ENCODE data around the gene USP43.
"Not testable (repeated sequence)": the region's sequence is repeated elsewhere in the genome, so short reads cannot be mapped to it uniquely, and the experiment has no call there.

The USP43 gene

GRCh38 chr17:9658593-9659211 is 13.4 kb downstream of the USP43 start:
- Histone ChIP-seq H3F3A (ENCODE audit: control insufficient read depth, insufficient read depth) (no peaks in the 10 kb centered on the region), H3K27me3 (ENCODE audit: control insufficient read depth, low read length) (no peaks in the 10 kb centered on the region), H3K36me3 (ENCODE audit: control insufficient read depth, low read length) (no peaks in the 10 kb centered on the region), H3K4me1 (ENCODE audit: control insufficient read depth, low read length) (no peaks in the 10 kb centered on the region), H3K9me3 (ENCODE audit: control insufficient read depth, insufficient read depth, low read length) (no peaks in the 10 kb centered on the region), H3K79me2 (ENCODE audit: control insufficient read depth, low read length) (no peaks in the 10 kb centered on the region), H3K4me3 (ENCODE audit: low read length) (no peak overlapping the region), H3K27ac (ENCODE audit: low read depth, low read length) (no peak overlapping the region), H4K20me1 (ENCODE audit: control insufficient read depth, insufficient read depth, low read depth, low read length) (no peaks in the 10 kb centered on the region), H3K4me2 (ENCODE audit: low read length) (no peak overlapping the region), H3K9me2 (replicated peaks; ENCODE audit: control insufficient read depth, low read length) (no peaks in the 10 kb centered on the region)
- TF ChIP-seq EZH2phosphoT487 (IDR thresholded peaks at IDR 0.05; ENCODE audit: borderline replicate concordance, low read length) = no peak
- TF ChIP-seq CTCF (IDR thresholded peaks at IDR 0.05; ENCODE audit: low read depth, low read length, poor library complexity, severe bottlenecking) = no peak

DNA sequence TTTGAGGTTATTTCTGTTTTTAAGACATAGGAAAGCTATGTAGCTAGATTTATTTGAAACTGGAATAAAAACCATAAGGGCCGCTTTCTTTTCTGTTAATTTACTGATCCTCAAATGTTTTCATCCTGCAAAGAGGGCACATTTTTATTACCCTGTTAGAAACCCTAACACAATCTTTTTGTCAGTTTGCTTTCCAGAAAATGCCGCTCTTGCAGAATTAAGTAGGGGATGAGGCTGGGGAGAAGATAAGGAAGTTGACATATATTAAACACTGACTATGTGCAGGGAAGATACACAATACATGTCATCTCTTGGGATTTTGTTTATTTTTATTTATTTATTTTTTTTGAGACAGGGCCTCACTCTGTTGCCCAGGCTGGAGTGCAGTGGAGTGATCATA is 15.7 kb downstream of the USP43 start:
- Histone ChIP-seq H3K27me3 (ENCODE audit: control insufficient read depth, low read length) (no peaks in the 10 kb centered on the region), H3K9me3 (ENCODE audit: control insufficient read depth, insufficient read depth, low read length) (no peaks in the 10 kb centered on the region), H3K4me2 (ENCODE audit: low read length) (no peak overlapping the region), H3F3A (ENCODE audit: control insufficient read depth, insufficient read depth) (no peaks in the 10 kb centered on the region), H3K36me3 (ENCODE audit: control insufficient read depth, low read length) (no peaks in the 10 kb centered on the region), H3K9me2 (replicated peaks; ENCODE audit: control insufficient read depth, low read length) (no peaks in the 10 kb centered on the region), H3K4me1 (ENCODE audit: control insufficient read depth, low read length) (no peaks in the 10 kb centered on the region), H4K20me1 (ENCODE audit: control insufficient read depth, insufficient read depth, low read depth, low read length) (no peaks in the 10 kb centered on the region), H3K27ac (ENCODE audit: low read depth, low read length) (no peak overlapping the region), H3K4me3 (ENCODE audit: low read length) (no peak overlapping the region), H3K79me2 (ENCODE audit: control insufficient read depth, low read length) (no peaks in the 10 kb centered on the region)
- TF ChIP-seq CTCF (IDR thresholded peaks at IDR 0.05; ENCODE audit: low read depth, low read length, poor library complexity, severe bottlenecking) (no peak), EZH2phosphoT487 (IDR thresholded peaks at IDR 0.05; ENCODE audit: borderline replicate concordance, low read length) (no peak)

DNA sequence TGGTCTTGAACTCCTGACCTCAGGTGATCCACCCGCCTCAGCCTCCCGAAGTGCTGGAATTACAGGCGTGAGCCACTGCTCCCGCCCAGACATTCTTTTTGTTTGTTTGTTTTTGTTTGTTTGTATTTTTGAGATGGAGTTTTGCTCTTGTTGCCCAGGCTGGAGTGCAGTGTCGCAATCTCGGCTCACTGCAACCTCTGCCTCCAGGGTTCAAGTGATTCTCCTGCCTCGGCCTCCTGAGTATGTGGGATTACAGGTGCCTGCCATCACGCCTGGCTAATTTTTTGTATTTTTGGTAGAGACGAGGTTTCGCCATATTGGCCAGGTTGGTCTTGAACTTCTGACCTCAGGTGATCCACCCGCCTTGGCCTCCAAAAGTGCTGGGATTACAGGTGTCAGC is 18.2 kb downstream of the USP43 start:
- not testable (repeated sequence) for H4K20me1 ChIP-seq (ENCODE audit: control insufficient read depth, insufficient read depth, low read depth, low read length); H3K4me1 ChIP-seq (ENCODE audit: control insufficient read depth, low read length); H3K27me3 ChIP-seq (ENCODE audit: control insufficient read depth, low read length); H3F3A ChIP-seq (ENCODE audit: control insufficient read depth, insufficient read depth); H3K36me3 ChIP-seq (ENCODE audit: control insufficient read depth, low read length); H3K27ac ChIP-seq (ENCODE audit: low read depth, low read length); H3K79me2 ChIP-seq (ENCODE audit: control insufficient read depth, low read length); H3K4me2 ChIP-seq (ENCODE audit: low read length); H3K9me3 ChIP-seq (ENCODE audit: control insufficient read depth, insufficient read depth, low read length); H3K9me2 ChIP-seq (replicated peaks; ENCODE audit: control insufficient read depth, low read length); H3K4me3 ChIP-seq (ENCODE audit: low read length)

GRCh38 chr17:9666461-9667050 is 21.2 kb downstream of the USP43 start:
- TF ChIP-seq CTCF (IDR thresholded peaks at IDR 0.05; ENCODE audit: low read depth, low read length, poor library complexity, severe bottlenecking) (no peak), EZH2phosphoT487 (IDR thresholded peaks at IDR 0.05; ENCODE audit: borderline replicate concordance, low read length) (no peak)
- no peaks in the 10 kb centered on the region for H3K4me1 ChIP-seq (ENCODE audit: control insufficient read depth, low read length)
- H3K4me2 ChIP-seq (ENCODE audit: low read length) = no peak overlapping the region

More at GRCh38 chr17:9666461-9667050, 21.2 kb downstream of the USP43 start:
- H4K20me1 ChIP-seq (ENCODE audit: control insufficient read depth, insufficient read depth, low read depth, low read length) = no peaks in the 10 kb centered on the region
- H3F3A ChIP-seq (ENCODE audit: control insufficient read depth, insufficient read depth) = no peaks in the 10 kb centered on the region
- no peaks in the 10 kb centered on the region for H3K9me2 ChIP-seq (replicated peaks; ENCODE audit: control insufficient read depth, low read length)
- H3K4me3 ChIP-seq (ENCODE audit: low read length) = no peak overlapping the region
- no peaks in the 10 kb centered on the region for H3K9me3 ChIP-seq (ENCODE audit: control insufficient read depth, insufficient read depth, low read length)
- no peak overlapping the region for H3K27ac ChIP-seq (ENCODE audit: low read depth, low read length)
- H3K79me2 ChIP-seq (ENCODE audit: control insufficient read depth, low read length) = no peaks in the 10 kb centered on the region
- no peaks in the 10 kb centered on the region for H3K36me3 ChIP-seq (ENCODE audit: control insufficient read depth, low read length)
- no peaks in the 10 kb centered on the region for H3K27me3 ChIP-seq (ENCODE audit: control insufficient read depth, low read length)
